Stimulated activated CD4-positive, alpha-beta T cell treated with anti-CD3 and anti-CD28 coated beads, Interleukin-15, amount 100 ng/mL, for 24 hours (primary cell): ENCODE results near the gene APBB1IP.

Experiments
- DNase-seq: peaks from one replicate; pipeline ENCODE4 v3.0.0-alpha.2; 2020

Gene APBB1IP

DNA sequence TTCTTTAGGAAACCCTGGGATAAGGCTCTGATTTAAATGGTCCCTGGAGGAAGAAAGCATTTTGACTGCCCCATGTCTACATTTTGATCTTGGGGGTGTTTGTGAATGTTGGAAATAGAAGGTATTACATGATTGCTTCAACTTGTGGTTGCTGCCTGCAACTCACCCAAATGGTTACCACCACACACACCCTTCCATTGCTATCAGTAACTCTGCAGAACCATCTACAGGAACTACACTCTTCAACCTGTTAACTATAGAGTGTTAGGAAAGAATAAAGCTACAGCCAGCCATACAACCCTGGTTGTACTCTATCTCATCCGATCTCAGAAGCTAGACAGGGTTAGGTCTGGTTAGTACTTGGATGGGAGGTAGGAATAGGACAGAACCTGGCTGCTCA, 71.2 kb downstream of the APBB1IP start:
- DNase-seq, result no peak

DNA sequence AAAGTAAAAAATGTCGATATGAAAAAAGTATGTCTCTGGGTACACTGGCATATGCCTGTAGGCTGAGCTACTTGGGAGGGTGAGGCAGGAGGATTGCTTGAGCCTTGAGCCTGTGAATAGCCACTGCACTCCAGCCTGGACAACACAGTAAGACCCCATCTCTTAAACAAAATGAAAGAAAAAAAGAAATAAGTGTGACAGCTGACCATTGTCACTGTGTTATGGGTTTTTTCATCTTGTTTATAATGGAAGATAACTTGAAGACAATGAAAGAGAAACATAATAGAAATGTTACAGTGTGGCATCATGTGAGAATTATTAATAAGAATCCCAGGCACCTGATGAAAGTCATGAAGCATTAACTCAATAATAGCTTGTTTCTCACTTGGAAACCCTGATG, 75.0 kb downstream of the APBB1IP start:
- DNase-seq, result no peak

DNA sequence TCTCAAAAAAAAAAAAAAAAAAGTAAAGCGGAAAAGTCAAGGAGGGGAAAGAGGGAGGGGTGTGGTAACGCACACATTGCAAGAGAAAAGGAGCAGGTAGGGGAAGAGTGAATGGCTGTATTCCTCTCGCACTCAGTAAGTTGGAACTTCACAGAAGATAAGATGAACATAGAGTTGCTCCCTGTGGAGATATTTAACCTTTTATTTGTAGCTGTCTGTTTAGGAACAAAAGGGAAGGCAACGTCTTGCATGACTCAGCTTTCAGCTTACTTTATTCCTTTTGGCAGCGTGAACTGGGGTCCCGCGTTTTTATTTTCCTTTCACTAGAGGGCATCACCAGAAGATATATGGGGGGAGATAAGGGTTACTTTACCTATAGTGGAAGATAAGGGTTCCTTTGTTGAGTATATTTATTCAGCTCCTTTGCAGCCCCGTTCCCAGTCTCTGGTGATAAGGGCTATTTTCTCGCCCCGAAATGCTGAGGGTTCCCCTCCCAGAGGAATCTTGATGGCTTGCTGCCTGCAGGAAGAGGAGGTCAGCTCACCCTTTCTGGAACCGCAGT, 78.5 kb downstream of the APBB1IP start:
- no peak for DNase-seq

DNA sequence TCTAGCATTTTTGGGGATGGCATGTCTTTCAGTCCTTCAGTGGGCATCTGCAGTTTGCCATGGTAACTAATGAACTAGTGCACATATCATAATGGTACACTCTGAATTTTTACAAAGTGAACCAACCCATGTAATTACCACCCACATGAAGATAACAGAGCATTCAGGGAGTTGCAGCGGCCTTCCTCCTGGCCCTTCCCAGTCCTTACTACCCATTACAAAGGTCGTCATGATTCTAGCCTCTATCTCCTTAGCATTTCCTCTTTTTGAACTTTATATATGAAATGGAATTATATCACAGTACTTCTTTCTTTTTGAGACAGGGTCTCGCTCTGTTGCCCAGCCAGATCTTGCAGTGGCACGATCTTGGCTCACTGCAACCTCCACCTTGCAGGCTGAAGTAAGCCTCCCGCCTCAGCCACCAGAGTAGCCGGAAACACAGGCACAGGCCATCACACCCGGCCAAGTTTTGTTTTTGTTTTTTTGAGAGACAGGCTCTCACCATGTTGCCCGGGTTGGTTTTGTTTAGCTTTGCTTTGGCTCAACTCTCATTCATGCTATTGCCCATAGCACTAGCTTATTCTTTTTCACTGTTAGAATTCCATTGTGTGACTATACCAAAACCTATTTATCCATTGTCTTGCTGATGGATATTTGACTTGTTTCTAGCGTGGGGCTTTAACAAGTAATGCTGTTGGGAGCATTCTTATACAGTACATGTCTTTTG, 79.2 kb downstream of the APBB1IP start:
- no peak for DNase-seq

DNA sequence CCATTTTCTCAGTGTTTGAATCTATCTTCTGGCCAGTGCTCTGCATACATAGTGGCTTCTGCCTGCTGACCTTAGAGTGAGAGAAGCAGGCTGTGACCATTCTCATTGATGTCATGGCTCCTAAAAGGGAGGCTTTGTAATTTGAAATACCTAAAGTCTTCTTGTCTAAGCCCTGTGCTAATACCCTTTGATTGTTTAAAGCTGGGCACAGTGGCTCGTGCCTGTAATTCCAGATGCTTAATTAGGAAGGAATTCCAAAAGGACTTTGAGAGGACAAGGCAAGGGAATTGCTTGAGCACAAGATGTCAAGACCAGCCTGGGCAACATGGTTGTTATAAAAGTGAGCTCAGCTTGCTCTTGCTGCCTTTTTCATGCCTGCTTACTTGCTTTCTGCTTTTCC, 81.7 kb downstream of the APBB1IP start:
- DNase-seq, result no peak

DNA sequence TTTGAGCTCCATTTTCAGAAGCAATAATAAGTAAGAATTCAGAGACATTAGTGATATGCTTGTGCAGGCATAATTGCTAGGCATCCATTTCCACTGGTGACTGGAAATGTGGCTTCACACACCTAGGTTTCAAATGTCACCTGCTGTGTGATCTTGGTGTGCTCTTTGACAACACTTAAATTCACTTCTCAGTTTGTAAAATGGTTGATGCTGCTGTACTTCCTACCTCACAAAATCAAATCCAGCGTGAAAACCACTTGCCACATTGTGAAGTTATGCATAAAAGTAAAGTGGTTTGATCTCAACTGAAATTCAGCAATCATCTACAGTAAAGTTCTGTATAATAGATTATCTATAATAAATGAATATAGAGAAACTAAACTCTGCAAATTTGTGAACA, 82.4 kb downstream of the APBB1IP start:
- DNase-seq, result no peak

DNA sequence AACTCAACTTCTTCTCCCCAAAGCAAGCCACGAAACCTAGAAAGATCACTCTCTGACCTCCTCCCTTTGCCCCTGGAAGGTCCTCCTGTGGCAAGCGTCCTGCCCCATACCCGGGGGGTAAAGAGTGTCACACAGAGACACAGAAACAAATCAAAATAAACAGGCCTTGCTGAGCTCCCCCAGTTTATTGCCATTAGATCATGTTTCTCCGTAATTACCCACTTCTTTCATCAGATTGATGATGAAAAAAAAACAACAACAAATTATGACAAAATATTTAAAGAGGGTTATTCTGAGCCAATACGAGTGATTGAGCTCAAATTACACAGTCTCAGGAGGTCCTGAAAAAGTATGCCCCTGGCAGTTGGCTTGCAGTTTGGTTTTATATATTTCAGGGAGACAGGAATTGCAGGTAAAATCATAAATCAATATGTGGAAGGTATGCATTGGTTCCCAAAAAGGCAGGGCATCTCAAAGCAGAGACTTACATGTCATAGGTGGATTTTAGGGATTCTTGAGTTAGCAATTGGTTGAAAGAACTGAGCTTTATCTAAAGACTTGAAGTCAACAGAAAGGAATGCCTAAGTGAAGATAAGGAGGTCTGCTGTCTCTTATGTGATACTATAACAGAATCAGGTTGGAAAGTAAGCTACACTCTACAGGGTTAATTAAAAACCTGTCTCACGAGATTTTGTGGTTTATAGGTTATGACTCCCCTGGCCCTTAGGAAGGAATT, 86.2 kb downstream of the APBB1IP start:
- no peak for DNase-seq

DNA sequence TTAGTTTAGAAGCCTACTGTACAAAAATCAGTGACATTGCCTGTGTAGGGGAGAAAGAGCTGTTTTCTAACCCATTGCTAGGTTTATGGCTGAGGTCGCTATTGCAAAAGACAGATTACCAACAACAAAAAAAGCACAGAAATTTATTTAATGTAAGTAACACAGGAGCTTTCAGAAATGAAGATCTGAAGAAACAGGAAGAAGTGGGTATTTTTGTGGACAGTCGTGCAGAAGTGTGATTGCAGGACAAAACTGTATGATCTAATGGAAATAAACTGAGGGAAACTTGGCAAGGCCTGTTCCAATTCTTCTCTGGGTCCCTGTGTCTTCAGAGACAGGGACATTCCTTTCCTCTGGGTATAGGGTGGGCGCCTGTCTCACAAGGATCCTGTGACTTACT, 87.4 kb downstream of the APBB1IP start:
- no peak for DNase-seq

DNA sequence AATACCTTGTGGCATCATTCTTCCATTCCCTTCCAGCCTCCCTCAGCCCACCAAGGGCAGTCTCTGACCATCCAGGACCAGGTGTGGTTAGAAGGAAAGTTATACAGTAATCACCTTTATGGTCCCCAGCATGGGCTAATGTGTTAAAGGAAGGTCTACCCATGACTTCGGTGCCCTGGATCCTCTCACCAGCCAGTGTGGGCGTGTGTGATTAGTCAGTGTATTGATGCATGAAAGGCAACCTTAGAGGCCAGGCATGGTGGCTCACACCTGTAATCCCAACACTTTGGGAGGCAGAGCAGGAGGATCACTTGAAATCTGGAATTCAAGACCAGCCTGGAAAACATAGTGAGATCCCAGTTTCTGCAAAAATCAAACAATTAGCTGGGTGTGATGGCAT, 88.9 kb downstream of the APBB1IP start:
- DNase-seq, result peak; percentile 18

DNA sequence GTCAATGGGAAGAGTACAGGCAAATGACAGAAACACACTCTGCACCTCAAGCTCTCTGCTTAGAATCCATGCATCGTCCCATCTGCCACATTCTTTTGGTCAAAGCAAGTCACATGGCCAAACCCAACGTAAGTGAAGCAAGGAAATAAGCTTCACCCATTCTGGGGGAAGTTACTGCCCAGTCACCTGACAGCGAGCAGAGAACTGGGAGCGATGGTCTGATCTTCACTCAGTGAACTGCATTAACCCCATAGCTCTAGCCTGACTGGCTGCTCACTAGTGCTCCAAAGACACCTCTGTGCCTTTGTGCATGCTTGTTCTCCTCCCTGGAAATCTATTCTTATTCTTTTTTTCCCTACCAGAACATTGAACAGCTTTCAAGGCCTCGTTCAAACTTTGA, 89.9 kb downstream of the APBB1IP start:
- no peak for DNase-seq

DNA sequence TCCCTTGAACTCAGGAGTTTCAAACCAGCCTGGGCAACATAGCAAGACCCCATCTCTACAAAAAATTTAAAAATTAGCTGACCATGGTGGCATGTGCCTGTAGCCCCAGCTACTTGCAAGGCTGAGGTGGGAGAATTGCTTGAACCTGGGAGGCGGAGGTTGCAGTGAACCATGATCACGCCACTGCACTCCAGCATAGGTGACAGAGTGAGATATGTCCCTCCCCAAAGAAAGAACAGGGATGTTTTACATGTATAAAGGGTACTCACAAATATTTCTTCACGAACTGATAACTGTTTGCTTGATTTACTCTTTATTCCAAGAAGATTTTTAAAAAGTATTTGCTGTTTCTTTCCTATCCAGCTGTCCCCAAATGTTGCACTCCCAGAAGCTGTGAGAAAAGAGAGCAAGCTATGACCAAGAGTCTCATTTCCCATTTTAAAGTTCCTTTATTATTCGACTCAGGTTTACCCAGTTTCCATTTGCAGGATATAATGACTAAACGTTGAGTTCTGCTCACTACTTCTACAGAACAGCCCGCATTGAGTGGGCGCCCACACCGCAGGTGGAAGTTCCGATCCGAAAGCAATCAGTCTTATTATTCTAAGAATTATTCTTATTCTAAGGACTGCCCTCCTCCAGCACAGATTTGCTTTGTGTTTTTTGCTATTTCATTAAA, 90.7 kb downstream of the APBB1IP start:
- DNase-seq, result no peak

DNA sequence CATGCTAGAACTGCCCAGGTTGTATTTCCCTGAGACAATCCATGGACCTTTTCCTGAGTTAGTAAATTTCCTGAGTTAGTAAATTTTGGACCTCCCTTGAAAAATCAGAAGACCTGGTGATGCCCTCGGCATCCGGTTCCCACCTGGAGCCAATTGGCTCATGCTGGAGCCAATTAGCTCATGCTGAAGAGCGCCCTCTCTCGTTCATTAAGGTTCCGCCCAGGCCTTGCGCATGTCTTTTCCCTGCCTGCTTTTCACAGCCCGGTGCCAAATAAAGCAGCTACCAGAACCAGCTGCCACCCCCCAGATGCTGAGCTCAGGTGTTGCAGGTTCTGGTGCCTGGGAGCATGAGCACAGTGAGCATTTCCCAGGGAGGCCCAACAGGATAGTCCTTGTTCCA, 96.2 kb downstream of the APBB1IP start:
- peak; percentile 5 for DNase-seq

DNA sequence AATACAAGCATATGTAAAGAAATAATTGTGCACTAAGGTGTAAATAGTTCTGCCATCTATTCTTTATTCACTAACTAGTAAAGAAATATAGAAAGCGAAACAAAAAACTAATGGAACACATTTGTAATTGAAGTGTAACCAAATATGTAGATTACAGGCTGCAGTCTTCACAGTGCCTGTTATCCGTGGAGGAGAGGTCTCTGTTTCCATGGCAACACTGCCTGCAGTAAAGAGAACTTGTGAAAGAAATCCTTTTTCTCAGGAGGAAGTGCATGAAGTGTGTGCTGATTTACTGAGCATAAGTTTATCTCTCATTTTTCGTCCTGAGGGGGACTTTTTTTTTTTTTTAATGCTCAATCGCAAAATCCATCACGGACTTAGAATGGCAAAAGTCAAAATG, 102.5 kb downstream of the APBB1IP start:
- DNase-seq, result peak; percentile 18

DNA sequence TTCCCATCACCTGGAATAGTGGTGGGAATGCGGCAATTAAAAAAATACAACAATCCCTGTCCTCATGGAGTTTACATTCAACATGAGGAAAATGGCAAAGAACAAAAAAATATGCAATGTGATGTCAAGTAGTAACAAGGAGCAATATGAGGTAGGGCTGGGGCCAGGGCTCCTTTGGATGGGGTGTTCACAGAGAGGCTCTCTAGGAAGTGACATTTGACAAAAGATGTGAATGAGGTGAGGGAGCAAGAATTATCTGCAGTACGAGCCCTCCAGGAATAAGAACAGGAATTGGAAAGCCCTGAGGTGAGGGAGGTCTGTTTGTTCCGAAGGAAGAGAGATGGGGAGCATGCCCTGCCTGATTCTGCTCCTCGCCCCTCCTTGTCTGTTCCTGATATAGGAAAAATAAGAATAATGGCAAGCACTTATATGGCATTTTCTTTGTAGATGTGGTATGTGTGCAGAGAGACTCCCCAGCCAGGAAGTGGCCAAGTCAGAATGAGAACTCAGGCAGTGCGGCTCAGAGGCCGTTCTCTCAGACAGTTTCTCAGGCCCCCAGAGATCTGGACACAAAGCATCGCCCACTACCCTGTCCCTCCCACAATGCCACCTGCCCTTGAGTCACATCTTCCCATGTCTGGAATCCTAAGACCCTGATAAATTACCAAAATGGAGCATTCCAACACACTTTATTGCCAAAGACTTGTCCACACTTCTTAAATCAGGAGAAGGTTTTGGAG, 105.6 kb downstream of the APBB1IP start:
- no peak for DNase-seq

DNA sequence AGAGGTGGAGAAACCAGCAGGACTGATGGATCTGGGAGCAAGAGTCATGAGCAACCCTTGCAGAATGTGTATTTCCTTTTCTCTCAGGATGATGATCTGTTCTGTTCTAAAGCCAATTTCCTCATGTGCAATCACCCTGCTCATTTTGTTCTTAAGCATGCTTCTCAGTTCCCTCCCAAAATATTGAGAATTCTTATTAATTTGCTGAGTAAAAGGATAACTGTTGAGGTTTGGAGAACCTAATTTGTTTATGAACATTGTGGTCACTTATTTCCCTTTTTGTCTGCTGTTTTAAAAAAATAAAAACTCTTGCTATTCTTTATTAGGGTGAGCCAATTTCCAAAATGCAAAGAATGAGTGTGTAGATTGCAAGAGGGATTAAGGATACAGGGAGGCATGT, 106.8 kb downstream of the APBB1IP start:
- DNase-seq, result no peak

DNA sequence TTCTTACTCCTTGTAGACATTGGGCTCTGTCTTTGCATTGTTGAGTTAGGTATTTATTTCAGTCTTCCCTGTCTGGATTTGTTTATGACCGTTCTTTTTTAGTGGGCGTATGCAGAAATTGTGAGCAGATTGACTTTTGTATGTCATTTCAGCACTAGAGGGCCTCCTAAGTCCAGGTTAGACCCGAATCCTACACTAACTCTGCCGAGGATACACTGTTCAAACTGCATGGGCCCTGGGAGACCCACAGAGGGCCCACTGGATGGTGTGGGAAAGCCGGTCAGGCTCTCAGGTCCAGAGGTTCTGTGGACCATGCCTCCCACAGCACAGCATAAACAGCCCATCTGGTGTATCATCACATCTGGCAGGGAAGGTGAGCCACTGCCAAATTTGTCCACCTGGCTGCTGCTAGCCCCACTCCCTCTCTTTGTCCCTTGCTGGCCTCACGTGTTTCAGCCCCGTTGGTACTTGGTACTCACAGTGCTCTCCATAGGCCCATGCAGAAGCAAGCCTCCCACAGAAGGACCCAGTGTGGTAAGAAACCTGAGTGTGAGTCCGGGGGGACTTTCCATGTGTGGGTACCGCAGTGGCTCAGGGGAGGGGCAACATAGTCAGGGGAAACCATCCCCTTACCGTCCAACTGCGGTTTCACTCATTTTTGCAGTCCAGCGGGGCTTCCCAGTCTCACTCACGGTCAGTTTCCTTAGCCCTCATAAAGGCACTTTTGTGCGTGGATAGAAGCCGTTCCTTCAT, 112.8 kb downstream of the APBB1IP start:
- no peak for DNase-seq

DNA sequence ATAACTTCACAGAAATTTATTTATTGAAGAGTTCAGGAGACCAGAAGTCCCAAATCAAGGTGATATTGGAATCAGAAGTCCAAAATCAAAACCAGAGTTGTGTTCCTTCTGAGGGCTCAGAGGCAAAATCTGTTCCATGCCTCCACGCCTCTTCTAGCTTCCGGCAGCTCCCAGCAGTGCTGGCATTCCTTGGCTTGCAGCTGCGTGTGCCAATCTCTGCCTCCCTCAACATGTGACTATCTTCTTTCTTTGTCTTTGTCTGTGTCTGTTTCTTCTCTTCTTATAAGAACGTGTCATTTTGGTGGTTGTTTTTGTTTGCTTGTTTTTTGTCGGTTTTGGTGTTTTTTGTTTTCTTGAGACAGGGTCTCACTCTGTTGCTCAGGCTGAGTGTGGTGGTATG, 116.1 kb downstream of the APBB1IP start:
- no peak for DNase-seq

DNA sequence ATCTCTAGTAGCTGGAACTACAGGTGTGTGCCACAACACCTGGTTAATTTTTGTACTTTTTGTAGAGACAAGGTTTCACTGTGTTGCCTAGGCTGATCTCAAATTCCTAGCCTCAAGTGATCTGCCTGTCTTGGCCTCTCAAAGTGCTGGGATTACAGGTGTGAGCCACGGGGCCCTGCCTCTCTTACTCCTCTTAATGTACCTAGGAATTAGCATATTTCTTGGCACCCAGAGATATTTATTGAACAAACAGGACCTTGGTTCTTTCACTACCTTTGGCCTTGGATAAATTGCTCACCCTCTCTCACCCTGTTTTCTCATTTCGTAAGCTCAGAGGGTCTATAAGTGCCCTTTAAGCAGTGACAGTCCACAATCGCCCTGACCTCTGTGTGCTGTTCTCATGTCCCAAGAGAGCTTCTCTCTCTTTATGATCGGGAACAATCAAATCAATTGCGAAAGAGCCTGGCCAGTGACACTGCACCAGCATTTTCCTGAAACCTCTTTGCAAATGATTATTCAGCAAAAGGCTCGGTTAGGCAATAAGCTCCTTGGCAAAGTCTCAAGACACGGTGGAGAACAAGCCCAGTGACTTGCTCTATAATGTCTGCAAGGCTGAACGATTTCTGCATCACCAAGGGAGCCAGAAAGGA, 117.7 kb downstream of the APBB1IP start:
- no peak for DNase-seq

DNA sequence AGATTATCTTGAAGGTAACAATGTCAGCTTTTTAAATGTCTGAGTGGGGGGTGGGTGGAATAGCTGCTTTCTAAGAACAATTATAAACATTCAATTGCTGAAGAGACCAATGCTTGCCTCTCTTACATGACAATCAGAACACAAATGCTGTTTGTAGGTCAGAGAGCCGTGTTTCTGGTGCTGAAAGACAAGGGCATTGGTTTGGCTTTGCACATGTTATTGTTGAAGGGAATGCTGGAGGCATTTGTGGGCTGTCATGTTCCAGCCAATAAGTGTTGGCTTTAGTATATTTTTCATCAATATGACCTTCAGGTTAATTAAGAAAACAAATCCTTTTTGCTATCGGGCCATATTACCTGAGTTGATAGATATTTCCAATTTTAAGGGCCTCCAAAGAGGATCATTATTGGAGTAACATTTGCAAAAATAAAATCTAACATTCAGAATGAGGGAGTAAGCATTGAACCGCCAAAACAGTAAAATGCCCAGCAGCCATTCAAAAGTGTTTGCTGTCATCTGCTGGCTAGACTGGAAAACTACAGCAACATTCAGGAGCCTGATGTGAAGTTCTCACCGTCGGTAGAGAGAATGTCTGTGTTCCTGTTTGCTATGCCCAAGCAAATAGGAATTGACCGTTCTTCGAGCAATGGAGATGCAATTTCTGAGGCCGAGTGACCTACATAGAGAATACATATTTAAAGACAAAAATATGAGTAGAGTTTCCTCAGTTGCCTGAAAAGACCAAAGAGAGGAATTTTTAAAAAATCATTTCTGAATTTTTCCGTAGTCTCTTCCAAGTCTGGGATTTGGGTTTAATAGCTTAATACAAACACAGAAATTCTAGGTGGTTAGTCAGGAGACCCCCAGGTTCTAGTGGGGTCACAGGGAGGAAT, 118.9 kb downstream of the APBB1IP start:
- DNase-seq, result peak; percentile 18

DNA sequence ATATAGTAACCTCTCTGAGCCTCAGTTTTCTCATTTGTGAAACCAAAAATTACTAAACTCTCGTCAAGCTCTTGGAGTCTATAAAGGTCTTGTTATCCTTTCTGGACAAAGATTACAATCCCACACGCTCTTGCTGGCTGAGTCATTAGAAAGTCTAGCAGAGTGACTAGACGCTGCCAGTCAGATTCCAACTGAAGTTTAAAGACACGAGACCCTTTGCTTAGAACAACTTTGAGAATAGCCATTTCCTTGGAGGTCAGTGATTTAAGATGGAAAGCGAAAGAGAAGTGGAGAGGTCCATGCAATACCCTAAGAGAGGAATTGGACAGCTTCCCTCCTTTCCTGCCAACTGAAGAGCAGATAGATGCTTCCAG, 119.5 kb downstream of the APBB1IP start:
- no peak for DNase-seq
